Measurements from ENCODE around the gene USP20. TPM values are rescaled to one million over a fixed set of nuclear protein-coding genes. Genes with fewer than 3 reads are reported as not detected.
A peak's percentile ranks its signal among the peaks of the same experiment; 100 is the strongest.

USP20 gene
- total RNA-seq, 6 donors from 2014 or later: 17.3 to 75.4 (median 26.2) TPM

DNA sequence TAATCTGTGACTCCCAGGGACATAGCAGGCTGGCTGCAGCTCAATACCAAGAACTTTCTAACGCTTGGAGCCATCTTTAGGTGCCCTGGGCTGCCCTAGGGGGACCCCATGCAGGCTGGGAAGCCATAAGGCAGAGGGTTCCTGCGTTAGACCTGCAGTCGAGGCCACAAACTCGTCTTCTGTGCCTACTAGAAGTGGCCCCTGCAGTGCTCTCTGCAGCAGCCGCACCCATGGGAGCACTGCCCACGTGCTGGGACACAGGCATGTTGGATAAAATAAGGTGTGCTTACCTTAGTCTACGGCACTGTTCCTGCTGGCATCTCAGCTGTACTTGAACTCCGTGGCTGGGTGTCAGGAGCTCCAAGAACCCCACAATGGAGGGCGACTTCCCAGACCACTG lies 22.9 kb upstream of the USP20 start:
- TF ChIP-seq POLR2AphosphoS5 (IDR thresholded peaks at IDR 0.05) (no peak), POLR2A (IDR thresholded peaks at IDR 0.05) (no peak), EP300 (IDR thresholded peaks at IDR 0.05) (no peak)
- TF ChIP-seq, protein P1, sequence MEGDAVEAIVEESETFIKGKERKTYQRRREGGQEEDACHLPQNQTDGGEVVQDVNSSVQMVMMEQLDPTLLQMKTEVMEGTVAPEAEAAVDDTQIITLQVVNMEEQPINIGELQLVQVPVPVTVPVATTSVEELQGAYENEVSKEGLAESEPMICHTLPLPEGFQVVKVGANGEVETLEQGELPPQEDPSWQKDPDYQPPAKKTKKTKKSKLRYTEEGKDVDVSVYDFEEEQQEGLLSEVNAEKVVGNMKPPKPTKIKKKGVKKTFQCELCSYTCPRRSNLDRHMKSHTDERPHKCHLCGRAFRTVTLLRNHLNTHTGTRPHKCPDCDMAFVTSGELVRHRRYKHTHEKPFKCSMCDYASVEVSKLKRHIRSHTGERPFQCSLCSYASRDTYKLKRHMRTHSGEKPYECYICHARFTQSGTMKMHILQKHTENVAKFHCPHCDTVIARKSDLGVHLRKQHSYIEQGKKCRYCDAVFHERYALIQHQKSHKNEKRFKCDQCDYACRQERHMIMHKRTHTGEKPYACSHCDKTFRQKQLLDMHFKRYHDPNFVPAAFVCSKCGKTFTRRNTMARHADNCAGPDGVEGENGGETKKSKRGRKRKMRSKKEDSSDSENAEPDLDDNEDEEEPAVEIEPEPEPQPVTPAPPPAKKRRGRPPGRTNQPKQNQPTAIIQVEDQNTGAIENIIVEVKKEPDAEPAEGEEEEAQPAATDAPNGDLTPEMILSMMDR (IDR thresholded peaks at IDR 0.05): no peak
- Histone ChIP-seq H3K27me3 (no peaks in the 10 kb centered on the region), H3K4me1 (no peaks in the 10 kb centered on the region), H3K4me3 (no peak overlapping the region), H3K9me3 (no peaks in the 10 kb centered on the region), H3K36me3 (peaks cover 2 to 90% (median 63%) of the 10 kb centered on the region in 4 donors), H3K27ac (no peak overlapping the region)
- DNase-seq (no peak), ATAC-seq (ENCODE audit: low FRiP score in 2 of 2) (no peak)
- 92 to 100% methylated on average over 2 to 9 of the region's 9 CpGs for WGBS, 2 donors

DNA sequence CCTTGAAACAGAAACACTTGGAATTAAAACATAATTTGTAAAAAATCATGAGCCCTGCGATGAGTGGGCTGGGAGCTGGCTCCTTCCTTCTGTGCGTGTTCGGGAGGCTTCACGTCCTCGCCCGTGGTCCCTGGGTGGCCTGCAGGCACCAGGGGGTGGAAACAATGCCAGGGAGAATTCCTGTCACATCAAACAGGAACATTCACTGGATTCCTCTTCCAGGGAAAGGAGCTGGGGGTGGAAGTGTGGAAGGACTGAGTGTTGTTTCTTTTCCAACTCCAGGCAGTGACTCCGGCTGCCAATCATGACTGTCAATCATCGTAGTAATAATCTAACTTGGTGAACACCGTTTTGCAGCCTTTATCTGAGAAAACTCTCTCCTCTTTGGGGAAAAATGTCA lies 21.6 kb upstream of the USP20 start:
- no peak for ATAC-seq (ENCODE audit: low FRiP score in 2 of 2)
- TF ChIP-seq POLR2A (IDR thresholded peaks at IDR 0.05): no peak
- TF ChIP-seq, protein P1 (IDR thresholded peaks at IDR 0.05): no peak
- no peak for TF ChIP-seq POLR2AphosphoS5 (IDR thresholded peaks at IDR 0.05)
- TF ChIP-seq EP300 (IDR thresholded peaks at IDR 0.05): no peak
- 85 to 90% methylated on average over 9 of the region's 9 CpGs for WGBS, 2 donors
- peaks cover 8 to 96% (median 69%) of the 10 kb centered on the region in 4 donors for H3K36me3 ChIP-seq
- no peak overlapping the region for H3K27ac ChIP-seq
- no peaks in the 10 kb centered on the region for H3K9me3 ChIP-seq
- no peaks in the 10 kb centered on the region for H3K4me1 ChIP-seq
- DNase-seq: no peak
- H3K27me3 ChIP-seq: no peaks in the 10 kb centered on the region
- H3K4me3 ChIP-seq: no peak overlapping the region

DNA sequence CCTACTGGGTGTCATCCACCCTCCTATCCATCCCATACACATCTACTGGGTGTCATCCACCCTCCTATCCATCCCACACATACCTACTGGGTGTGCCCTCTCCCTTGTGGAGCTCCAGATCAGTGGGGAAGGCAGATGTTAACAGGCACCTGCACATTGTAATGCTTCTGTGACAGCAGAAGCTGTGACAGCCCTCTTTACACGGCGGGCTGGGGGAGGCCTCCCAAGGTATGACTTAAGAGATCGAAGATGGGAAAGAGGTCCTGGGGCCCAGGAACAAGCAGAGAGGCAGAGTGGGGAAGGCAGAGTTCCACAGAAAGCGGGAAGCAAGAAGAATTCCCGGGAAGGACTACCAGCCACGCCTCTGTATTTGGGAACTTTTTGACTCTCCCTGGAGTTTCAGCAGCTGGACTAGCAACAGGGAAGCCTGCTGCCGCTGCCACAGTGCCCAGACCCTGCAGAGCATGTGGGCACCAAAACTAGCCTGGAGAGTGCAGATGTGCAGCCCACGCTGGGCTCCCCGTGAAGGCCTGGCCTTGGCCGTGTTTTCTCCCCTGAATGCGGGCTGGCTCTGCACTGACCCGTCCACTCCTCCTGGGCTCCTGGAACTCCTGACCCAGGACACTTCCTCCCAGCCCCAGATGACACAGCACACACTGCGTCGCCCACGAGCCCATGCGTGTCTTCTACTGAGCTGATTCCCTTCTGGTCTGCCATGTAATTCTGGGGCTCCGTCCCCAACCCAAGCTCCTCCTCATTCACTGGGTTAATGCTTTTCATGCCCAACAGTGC lies 20.6 kb upstream of the USP20 start:
- Histone ChIP-seq H3K9me3 (no peaks in the 10 kb centered on the region), H3K27ac (no peak overlapping the region), H3K4me3 (no peak overlapping the region), H3K27me3 (no peaks in the 10 kb centered on the region), H3K36me3 (peaks cover 8 to 96% (median 65%) of the 10 kb centered on the region in 4 donors), H3K4me1 (no peaks in the 10 kb centered on the region)
- 86 to 93% methylated on average over 12 to 17 of the region's 17 CpGs for WGBS, 2 donors
- TF ChIP-seq EP300 (IDR thresholded peaks at IDR 0.05) (no peak), POLR2AphosphoS5 (IDR thresholded peaks at IDR 0.05) (no peak)
- peak in 1 of 2 donors; percentile 54 for DNase-seq
- ATAC-seq (ENCODE audit: low FRiP score in 2 of 2): no peak

DNA sequence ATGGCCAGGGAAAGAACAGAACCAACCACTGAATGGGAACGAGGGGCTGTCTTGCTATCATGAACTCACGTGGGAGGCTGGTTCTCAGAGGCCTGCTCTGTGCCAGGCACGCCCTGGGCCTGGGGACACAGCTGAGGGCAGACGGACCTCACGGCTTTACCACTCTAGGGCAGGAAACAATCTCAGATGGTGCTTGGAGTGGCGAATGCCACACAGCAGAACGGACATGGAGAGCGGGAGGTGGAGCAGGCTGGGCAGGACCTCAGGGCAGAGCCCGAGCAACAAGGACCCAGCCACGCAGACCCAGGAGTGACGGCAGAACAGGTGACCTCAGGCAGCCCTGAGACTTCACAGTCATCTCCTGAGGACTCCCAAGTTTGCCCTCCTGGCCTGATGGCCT lies 20.0 kb upstream of the USP20 start:
- 92% methylated on average over 11 of the region's 11 CpGs for WGBS, 2 donors
- ATAC-seq (ENCODE audit: low FRiP score in 2 of 2) (no peak), DNase-seq (peak in 1 of 2 donors; percentile 42)
- Histone ChIP-seq H3K4me3 (no peak overlapping the region), H3K9me3 (no peaks in the 10 kb centered on the region), H3K27me3 (no peaks in the 10 kb centered on the region), H3K4me1 (no peaks in the 10 kb centered on the region), H3K27ac (no peak overlapping the region), H3K36me3 (peaks cover 8 to 96% (median 62%) of the 10 kb centered on the region in 4 donors)
- no peak for TF ChIP-seq POLR2A (IDR thresholded peaks at IDR 0.05)
- TF ChIP-seq EP300 (IDR thresholded peaks at IDR 0.05): no peak
- no peak for TF ChIP-seq POLR2AphosphoS5 (IDR thresholded peaks at IDR 0.05)
- TF ChIP-seq, protein P1 (IDR thresholded peaks at IDR 0.05): no peak

DNA sequence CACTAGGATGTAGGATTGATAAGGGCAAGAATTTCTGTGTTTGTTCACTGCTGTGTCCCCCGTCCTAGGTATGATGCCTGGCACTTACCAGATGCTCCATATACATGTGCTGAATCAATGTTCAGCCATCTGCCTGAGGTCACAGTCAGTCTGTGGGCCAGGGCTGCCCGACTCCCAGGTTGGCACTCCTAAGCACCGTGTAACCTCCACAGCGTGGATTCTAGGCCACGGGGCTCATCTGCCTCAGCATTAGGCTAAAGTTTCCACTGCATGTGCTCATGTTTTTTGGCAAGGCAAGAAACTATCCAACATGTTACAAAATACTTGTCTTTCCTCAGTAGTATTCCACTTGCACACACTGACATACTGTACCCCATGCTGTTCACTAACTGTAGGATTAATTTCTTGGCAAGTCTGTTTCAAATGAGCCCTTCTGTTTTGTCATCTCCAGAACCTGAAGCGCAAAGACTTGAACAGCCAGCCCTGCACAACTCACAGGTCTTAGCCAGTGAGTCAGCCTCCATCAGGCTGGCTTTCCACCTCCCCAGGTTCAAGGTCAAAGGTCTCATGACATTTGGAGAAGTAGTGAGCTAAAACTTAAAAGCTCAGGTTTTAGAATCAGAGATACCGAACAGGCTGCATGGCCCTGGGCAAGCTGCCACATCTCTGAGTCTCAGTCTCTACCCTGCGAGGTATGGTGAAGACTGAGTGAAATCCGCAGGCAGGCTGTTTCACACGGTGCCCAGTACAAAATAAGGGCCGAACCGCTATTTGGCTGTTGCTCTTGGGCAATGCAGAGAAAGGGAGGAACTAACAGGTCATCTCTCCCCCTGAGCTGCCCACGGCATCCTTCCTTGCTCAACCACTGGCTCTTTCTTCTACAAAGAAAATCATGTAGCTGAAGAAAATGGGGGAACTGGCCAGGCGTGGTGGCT lies 18.5 kb upstream of the USP20 start:
- Histone ChIP-seq H3K27me3 (no peaks in the 10 kb centered on the region), H3K4me1 (no peaks in the 10 kb centered on the region), H3K9me3 (no peaks in the 10 kb centered on the region), H3K36me3 (peaks cover 13 to 97% (median 73%) of the 10 kb centered on the region in 4 donors), H3K27ac (peak overlapping the region in 2 of 4 donors; percentile 26 to 35), H3K4me3 (no peak overlapping the region)
- WGBS, 2 donors: 75 to 93% methylated on average over 14 of the region's 14 CpGs
- DNase-seq (peak in 1 of 2 donors; percentile 40), ATAC-seq (ENCODE audit: low FRiP score in 2 of 2) (peak in 1 of 2 donors; percentile 43)
- TF ChIP-seq POLR2AphosphoS5 (IDR thresholded peaks at IDR 0.05) (no peak), EP300 (IDR thresholded peaks at IDR 0.05) (no peak), POLR2A (IDR thresholded peaks at IDR 0.05) (no peak)
- TF ChIP-seq, protein P1 (IDR thresholded peaks at IDR 0.05): no peak

Data from upper lobe of left lung (tissue), 6 donors.